K562 (cell line): ENCODE data around the gene PHF24. TPM values are rescaled to one million over a fixed set of nuclear protein-coding genes. Genes with fewer than 3 reads are reported as not detected.
"Not testable (repeated sequence)": the region's sequence is repeated elsewhere in the genome, so short reads cannot be mapped to it uniquely, and the experiment has no call there.

ENCODE experiments used
- ATAC-seq: fragments of 200-7000 bp; cut with Tn5 transposase; 3 replicates; pipeline ENCODE4 v1.9.1; 2020; ENCODE audit warnings: moderate library complexity
- BruUV-seq: library from RNA; stranded (reverse); fragments of 400-500 nt; replicated peaks from 2 replicates; lab custom pipeline; 2021; lab: Mats Ljungman, UMichigan
- CTCF ChIA-PET: fragments of 300-600 bp; formaldehyde crosslinking; extraction: SDS; loops from one replicate; lab custom pipeline; 2021; ENCODE audit warnings: low intra/inter-chr PET ratio; lab: Yijun Ruan, JAX
- POLR2A ChIA-PET: fragments of 300-600, 350-650 bp; sonication (Branson Sonifier 250); formaldehyde crosslinking; extraction: SDS; loops from one replicate; lab custom pipeline; 2021; ENCODE audit warnings: antibody characterized with exemption, inconsistent platforms; lab: Yijun Ruan, JAX
- DNase-seq, 4 experiments: peaks; one replicate each; pipeline versions ENCODE4 v3.0.0 to v3.0.0-alpha.2; 2011 to 2018; ENCODE audit warnings: low spot score in 3 of 4, mixed read lengths in 3 of 4; ENCODE audit errors: extremely low read depth in 1 of 4
- FAIRE-seq: peaks from 2 replicates; lab custom pipeline; 2011; peaks lifted over from hg19 to GRCh38; lab: Jason Lieb, UNC
- H2AFZ ChIP-seq: 2 replicates; pipeline ENCODE4 v1.6.0; 2011; ENCODE audit warnings: low read depth, low read length, control low read depth, inconsistent platforms
- H3K27ac ChIP-seq: fragments of 200-600 bp; 3 replicates; pipeline ENCODE4 v1.8.0; 2011; ENCODE audit warnings: low read depth, mild to moderate bottlenecking, control low read depth, inconsistent platforms, low read length, moderate library complexity, mixed read lengths; ENCODE audit errors: extremely low read depth
- H3K27me3 ChIP-seq, 2 experiments: fragments of 300-600 bp in 1 of 2; 2 replicates in 1 of 2; 3 replicates in 1 of 2; pipeline versions ENCODE4 v1.6.0 to v1.8.0; 2011; ENCODE audit warnings: inconsistent platforms in 2 of 2, low read length in 2 of 2, mild to moderate bottlenecking in 1 of 2, mixed read lengths in 1 of 2, moderate library complexity in 1 of 2; ENCODE audit not compliant: control insufficient read depth in 2 of 2, insufficient read depth in 2 of 2
- H3K36me3 ChIP-seq: fragments of 300-600 bp; 3 replicates; pipeline ENCODE4 v1.8.0; 2011; ENCODE audit warnings: mild to moderate bottlenecking, low read length, inconsistent platforms; ENCODE audit not compliant: control insufficient read depth, insufficient read depth
- H3K4me1 ChIP-seq, 2 experiments: fragments of 200-600 bp in 1 of 2; replicated peaks in 1 of 2; 2 replicates in 1 of 2; 3 replicates in 1 of 2; pipeline versions ENCODE4 v1.5.1 to v1.8.0; 2011; ENCODE audit warnings: inconsistent platforms in 2 of 2, low read length in 2 of 2, mild to moderate bottlenecking in 1 of 2, mixed read lengths in 1 of 2, moderate library complexity in 1 of 2; ENCODE audit not compliant: control insufficient read depth in 2 of 2, insufficient read depth in 2 of 2
- H3K4me2 ChIP-seq: 2 replicates; pipeline ENCODE4 v1.6.1; 2011; ENCODE audit warnings: low read length, control low read depth, inconsistent platforms, mixed read lengths; ENCODE audit not compliant: insufficient read depth
- H3K4me3 ChIP-seq: fragments of 200-600 bp; sonication (generic), shearing (Covaris generic); 2 replicates; pipeline ENCODE4 v1.5.1; 2016; ENCODE audit warnings: control low read depth, inconsistent platforms
- H3K79me2 ChIP-seq: fragments of 200-600 bp; 3 replicates; pipeline ENCODE4 v1.8.0; 2011; ENCODE audit warnings: low read length, inconsistent platforms; ENCODE audit not compliant: control insufficient read depth, insufficient read depth
- H3K9ac ChIP-seq, 2 experiments: 2 replicates each; pipeline versions ENCODE4 v1.6.0 to v1.6.1; 2011; ENCODE audit warnings: low read depth in 2 of 2, low read length in 2 of 2, control low read depth in 1 of 2, inconsistent platforms in 1 of 2, mild to moderate bottlenecking in 1 of 2, mixed read lengths in 1 of 2; ENCODE audit not compliant: insufficient read depth in 1 of 2
- H3K9me1 ChIP-seq: one replicate; pipeline ENCODE4 v1.6.0; 2011; ENCODE audit warnings: inconsistent platforms, mild to moderate bottlenecking, low read length, moderate library complexity; ENCODE audit not compliant: control insufficient read depth, insufficient read depth
- H3K9me3 ChIP-seq: replicated peaks from 2 replicates; pipeline ENCODE4 v1.5.1; 2011; ENCODE audit warnings: low read depth, low read length, inconsistent platforms; ENCODE audit not compliant: control insufficient read depth, insufficient read depth
- H4K20me1 ChIP-seq: replicated peaks from 2 replicates; pipeline ENCODE4 v1.6.1; 2011; ENCODE audit warnings: low read length, inconsistent platforms, mixed read lengths; ENCODE audit not compliant: control insufficient read depth, insufficient read depth
- ARNT ChIP-seq, 2 experiments: fragments of 450-650 bp; IDR thresholded peaks; 2 replicates each; pipeline ENCODE4 v1.6.1; 2016; ENCODE audit warnings: mild to moderate bottlenecking in 1 of 2
- CBFA2T3 ChIP-seq: fragments of 450-650 bp; IDR thresholded peaks from 2 replicates; pipeline ENCODE4 v1.6.1; 2017
- CREM ChIP-seq: IDR thresholded peaks from 2 replicates; pipeline ENCODE4 v1.6.1; 2014; ENCODE audit warnings: antibody characterized with exemption, low read depth
- DPF2 ChIP-seq: fragments of 450-650 bp; IDR thresholded peaks from 2 replicates; pipeline ENCODE4 v1.6.1; 2016
- EP300 ChIP-seq: IDR thresholded peaks from 2 replicates; pipeline ENCODE4 v1.6.1; 2012; ENCODE audit warnings: low read length, improper control_type of control experiment
- KDM1A ChIP-seq, 2 experiments: fragments of 450-650 bp; IDR thresholded peaks; 2 replicates each; pipeline ENCODE4 v1.6.1; 2016; ENCODE audit warnings: mild to moderate bottlenecking in 2 of 2
- MNT ChIP-seq, 2 experiments: fragments of 450-650 bp; conservative IDR thresholded peaks; 2 replicates each; pipeline ENCODE4 v1.6.1; 2017; ENCODE audit warnings: mild to moderate bottlenecking in 2 of 2, moderate library complexity in 2 of 2
- MTA2 ChIP-seq: fragments of 450-650 bp; IDR thresholded peaks from 2 replicates; pipeline ENCODE4 v1.6.1; 2016; ENCODE audit warnings: low read depth
- NCOR1 ChIP-seq: fragments of 450-650 bp; IDR thresholded peaks from 2 replicates; pipeline ENCODE4 v1.6.1; 2016; ENCODE audit warnings: mild to moderate bottlenecking, moderate library complexity
- NFIC ChIP-seq: fragments of 450-650 bp; IDR thresholded peaks from 2 replicates; pipeline ENCODE4 v1.6.1; 2017; ENCODE audit warnings: mild to moderate bottlenecking, inconsistent platforms
- RNF2 ChIP-seq: sonication (generic); IDR thresholded peaks from 2 replicates; pipeline ENCODE4 v1.6.1; 2016
- SMARCE1 ChIP-seq: fragments of 450-650 bp; IDR thresholded peaks from 2 replicates; pipeline ENCODE4 v1.7.1; 2016; ENCODE audit warnings: mild to moderate bottlenecking
- ZFX ChIP-seq: sonication (generic); formaldehyde crosslinking; IDR thresholded peaks from 2 replicates; pipeline ENCODE4 v1.8.0; 2022; ENCODE audit warnings: mild to moderate bottlenecking, missing genetic modification reagents, moderate library complexity
- WGBS: fragments of 100-300 bp; shearing (Covaris generic); methylation state at CpG from one replicate; pipeline ENCODE4 v1.1.6; 2016; ENCODE audit warnings: low coverage, mixed read lengths; ENCODE audit not compliant: insufficient coverage; ENCODE audit errors: missing lambda C conversion rate; 5-methylcytosine and 5-hydroxymethylcytosine counted together
- in situ Hi-C: fragments of 300-500 bp; cut with MboI; formaldehyde crosslinking; loops from 4 replicates; pipeline ENCODE4 v1.15.0; 2018; ENCODE audit warnings: inconsistent platforms, mixed read lengths
- intact Hi-C: fragments of 100-400 bp; cut with micrococcal nuclease; formaldehyde crosslinking; loops from 2 replicates; pipeline ENCODE4 v1.14.2; 2022
- polyA plus RNA-seq, 8 experiments: library from polyadenylated mRNA; depleted of rRNA in 4 of 8; stranded (reverse) in 5 of 8; unstranded in 3 of 8; fragments of >200 nt; fragmentation: Nextera tagmentation in 2 of 8; fragmentation: Illumina TruSeq in 1 of 8; extraction: Ambion mirVana in 2 of 8; extraction: Trizol in 1 of 8; gene quantifications; 2 replicates each; pipeline versions ENCODE4 v1.2.1 to v1.2.3, GENCODE V29; 2011 to 2014; ENCODE audit warnings: inconsistent platforms in 1 of 8, missing spikeins in 1 of 8
- total RNA-seq, 7 experiments: library from RNA; depleted of rRNA in 6 of 7; stranded (reverse); fragments of >200 nt in 6 of 7; fragmentation: Illumina TruSeq in 2 of 7; extraction: Trizol in 2 of 7; gene quantifications; 2 replicates each; pipeline versions ENCODE4 v1.2.1 to v1.2.3, GENCODE V29; 2011 to 2021; ENCODE audit warnings: low replicate concordance in 1 of 7
- TF ChIP-seq, protein P1 (sequence below), 3 experiments: fragments of 200-800 bp in 1 of 3; sonication (Bioruptor generic) in 1 of 3; sonication (generic) in 1 of 3; formaldehyde crosslinking in 1 of 3; IDR thresholded peaks; 2 replicates each; pipeline versions ENCODE4 v1.6.1 to v1.8.0; 2016 to 2022; ENCODE audit warnings: mild to moderate bottlenecking in 2 of 3, missing compliant biosample characterization in 2 of 3, missing genetic modification characterization in 2 of 3, missing genetic modification reagents in 1 of 3

Gene PHF24
- total and polyA plus RNA-seq, 9 of the 15 experiments (the other 6 are each of a cell fraction or from before 2014, with no cell fraction given), result 0.01 TPM; not detected in 7

DNA sequence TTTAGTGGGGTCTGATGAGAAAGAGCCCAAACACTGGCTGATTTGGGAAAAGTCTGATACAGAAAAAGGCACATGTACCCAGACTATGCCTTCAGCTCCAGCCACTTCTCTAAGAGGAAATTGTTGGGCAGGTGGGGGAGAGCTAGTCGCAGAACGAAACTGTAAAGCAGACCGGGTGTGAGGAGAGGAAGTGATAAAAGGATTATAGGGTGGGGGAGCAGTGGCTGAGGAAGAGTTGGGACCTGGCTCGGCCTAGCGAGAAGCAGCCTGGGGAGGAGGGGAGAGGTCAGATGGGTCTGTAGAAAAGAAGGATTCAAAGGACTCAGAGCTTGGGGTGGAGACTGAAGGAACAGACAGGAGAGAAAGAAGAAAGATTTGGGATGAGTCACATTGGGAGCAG, 65.4 kb downstream of the PHF24 start:
- DNase-seq, result peak in 2 of 4 experiments; percentile 29 to 82
- H3K4me2 ChIP-seq, result peak overlapping the region; percentile 14; the same call in 1 of the 2 replicates
- H3K4me3 ChIP-seq, BruUV-seq, H3K9me1 ChIP-seq, H3K27me3 ChIP-seq, in situ Hi-C loops, H3K79me2 ChIP-seq, CTCF ChIA-PET, intact Hi-C loops, H4K20me1 ChIP-seq, H3K9ac ChIP-seq, POLR2A ChIA-PET, H3K9me3 ChIP-seq, H3K36me3 ChIP-seq: not testable (repeated sequence)
- FAIRE-seq, result peak; percentile 6
- 0% methylated on average over 5 of the region's 5 CpGs for WGBS
- peak; percentile 70 for ATAC-seq
- H3K27ac ChIP-seq, result peak overlapping the region; percentile 53; the same call in 2 of the 3 replicates
- H3K4me1 ChIP-seq, result peaks cover 8 to 27% of the 10 kb centered on the region in 2 experiments; a peak in 4 of 5 replicates
- H2AFZ ChIP-seq, result peak overlapping the region; percentile 40; the same call in 1 of the 2 replicates
- TF ChIP-seq NFIC, result peak; percentile 23; the same call in 1 of the 2 replicates
- TF ChIP-seq RNF2, result peak; percentile 55; the same call in 1 of the 2 replicates
- peak; percentile 51 for TF ChIP-seq NCOR1
- TF ChIP-seq EP300, result peak; percentile 55; the same call in 1 of the 2 replicates
- 0 out of 2 replicates have a peak, but pooled peaks have one; percentile 38 for TF ChIP-seq CREM
- peak; percentile 67 for TF ChIP-seq CBFA2T3
- TF ChIP-seq ZFX (CRISPR knock-in tag), result peak; percentile 26; the same call in 1 of the 2 replicates
- peak in 1 of 2 experiments; percentile 33; a peak in 1 of 4 replicates for TF ChIP-seq ARNT (IDR thresholded peaks at IDR 0.05)
- TF ChIP-seq MNT (conservative IDR thresholded peaks at IDR 0.05), result 0 out of 4 replicates have a peak, but pooled peaks of 1 of the 2 experiments have one; percentile 17
- TF ChIP-seq, protein P1, sequence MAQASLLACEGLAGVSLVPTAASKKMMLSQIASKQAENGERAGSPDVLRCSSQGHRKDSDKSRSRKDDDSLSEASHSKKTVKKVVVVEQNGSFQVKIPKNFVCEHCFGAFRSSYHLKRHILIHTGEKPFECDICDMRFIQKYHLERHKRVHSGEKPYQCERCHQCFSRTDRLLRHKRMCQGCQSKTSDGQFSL (CRISPR knock-in tag; IDR thresholded peaks at IDR 0.05), result peak; percentile 89
- TF ChIP-seq, protein P1 (tag; IDR thresholded peaks at IDR 0.05), result 0 out of 4 replicates have a peak, but pooled peaks of 1 of the 2 experiments have one; percentile 34
- peak; percentile 80 for TF ChIP-seq DPF2
- TF ChIP-seq MTA2, result peak; percentile 17; the same call in 1 of the 2 replicates
- TF ChIP-seq SMARCE1, result peak; percentile 64; the same call in 1 of the 2 replicates
- TF ChIP-seq KDM1A (IDR thresholded peaks at IDR 0.05), result peak in 1 of 2 experiments; percentile 34; a peak in 1 of 4 replicates
